GM19467 (cell line): ENCODE measurements around the gene RHOBTB3.

Source experiments
- ATAC-seq: cut with Tn5 transposase; IDR thresholded peaks from one replicate; pipeline ENCODE4 v1.9.1; 2021; ENCODE audit warnings: mild to moderate bottlenecking, moderate library complexity; ENCODE audit not compliant: unreplicated experiment

The RHOBTB3 gene

GRCh38 chr5:95730011-95730700 is 980 bp upstream of the RHOBTB3 start:
- no peak for ATAC-seq

- ATAC-seq, result peak; percentile 20
Measured at GRCh38 chr5:95731571-95732554, 727 bp downstream of the RHOBTB3 start.

GRCh38 chr5:95733107-95733665 is 2.0 kb downstream of the RHOBTB3 start:
- ATAC-seq, result no peak

GRCh38 chr5:95734187-95734586 is 3.1 kb downstream of the RHOBTB3 start:
- no peak for ATAC-seq

DNA sequence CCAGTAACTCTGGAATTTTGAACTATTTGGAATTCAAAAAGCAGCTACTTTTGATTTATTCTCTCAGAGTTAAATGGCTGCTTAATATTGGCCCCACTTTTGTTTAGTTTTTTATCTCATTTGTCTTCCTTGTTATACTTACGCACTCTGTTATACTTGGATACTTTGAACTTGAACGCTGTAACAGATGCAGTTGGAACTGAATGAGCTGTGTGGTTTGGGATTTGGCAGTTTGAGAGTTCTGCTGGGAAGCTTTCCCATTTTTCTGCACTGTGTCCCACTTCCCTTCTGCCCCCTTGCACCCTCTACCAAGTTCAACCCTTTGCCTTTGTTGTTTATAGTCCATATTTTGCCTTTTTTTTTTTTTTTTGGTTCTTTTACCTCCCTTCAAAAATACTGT is 3.8 kb downstream of the RHOBTB3 start:
- no peak for ATAC-seq

GRCh38 chr5:95735406-95735805 is 4.3 kb downstream of the RHOBTB3 start:
- ATAC-seq, result no peak

GRCh38 chr5:95738072-95738471 is 6.9 kb downstream of the RHOBTB3 start:
- ATAC-seq, result no peak

DNA sequence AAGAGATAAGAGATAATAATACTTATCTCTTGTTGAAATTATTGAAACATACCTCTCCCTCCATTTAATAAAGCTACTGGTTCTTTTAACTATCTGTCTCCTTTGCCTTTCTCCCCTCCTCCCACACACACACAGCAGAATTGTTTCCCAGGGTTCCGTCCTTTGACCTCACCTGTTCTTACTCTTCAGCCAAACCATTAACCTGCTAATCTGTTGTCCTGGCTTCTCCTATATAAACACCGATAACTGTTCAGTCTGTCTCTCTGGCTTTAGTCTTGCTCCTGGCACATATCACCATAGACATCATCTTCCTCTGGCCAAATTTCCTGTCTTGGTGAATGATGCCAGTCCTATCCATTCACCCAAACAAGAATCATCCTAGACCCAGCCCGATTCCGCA is 7.7 kb downstream of the RHOBTB3 start:
- no peak for ATAC-seq

DNA sequence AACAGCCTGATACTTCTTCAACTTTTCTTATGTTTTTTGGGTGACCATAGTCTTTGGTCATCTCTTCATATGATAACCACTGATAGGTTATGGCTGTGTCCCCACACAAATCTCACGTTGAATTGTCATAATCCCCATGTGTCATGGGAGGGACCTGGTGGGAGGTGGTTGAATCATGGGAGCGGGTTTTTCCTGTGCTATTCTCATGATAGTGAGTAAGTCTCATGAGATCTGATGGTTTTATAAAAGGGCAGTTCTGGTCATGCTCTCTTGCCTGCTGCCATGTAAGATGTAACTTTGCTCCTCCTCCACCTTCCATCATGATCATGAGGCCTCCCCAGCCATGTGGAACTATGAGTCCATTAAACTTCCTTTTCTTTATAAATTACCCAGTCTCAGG is 8.7 kb downstream of the RHOBTB3 start:
- no peak for ATAC-seq

GRCh38 chr5:95741458-95741857 is 10.3 kb downstream of the RHOBTB3 start:
- ATAC-seq, result no peak

- no peak for ATAC-seq
Measured at GRCh38 chr5:95743232-95743631, 12.1 kb downstream of the RHOBTB3 start.

GRCh38 chr5:95743877-95744276 is 12.7 kb downstream of the RHOBTB3 start:
- no peak for ATAC-seq

- no peak for ATAC-seq
Measured at GRCh38 chr5:95746194-95746593, 15.1 kb downstream of the RHOBTB3 start.

- ATAC-seq, result no peak
Measured at GRCh38 chr5:95746722-95747679, 15.9 kb downstream of the RHOBTB3 start.

- no peak for ATAC-seq
Measured at GRCh38 chr5:95748133-95748532, 17.0 kb downstream of the RHOBTB3 start.

DNA sequence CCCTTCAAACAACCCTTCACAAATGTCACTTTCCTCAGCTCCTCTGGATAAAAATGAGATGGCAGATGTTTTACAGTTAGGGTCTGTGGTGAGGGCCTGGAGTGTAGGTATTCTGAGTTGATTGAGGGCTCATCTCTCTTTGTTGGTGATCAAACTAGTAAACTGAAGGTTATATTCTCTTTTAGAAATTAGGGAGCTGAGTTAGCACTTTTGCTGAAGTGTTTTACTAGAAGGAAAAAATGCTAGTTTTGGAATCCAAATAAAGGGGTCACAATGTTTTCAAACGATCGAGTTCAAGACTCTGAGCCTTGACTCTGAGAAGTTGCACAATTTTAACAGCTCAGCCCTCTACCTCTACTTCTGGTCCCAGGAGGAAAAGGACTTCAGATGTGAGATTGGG is 23.4 kb downstream of the RHOBTB3 start:
- no peak for ATAC-seq

DNA sequence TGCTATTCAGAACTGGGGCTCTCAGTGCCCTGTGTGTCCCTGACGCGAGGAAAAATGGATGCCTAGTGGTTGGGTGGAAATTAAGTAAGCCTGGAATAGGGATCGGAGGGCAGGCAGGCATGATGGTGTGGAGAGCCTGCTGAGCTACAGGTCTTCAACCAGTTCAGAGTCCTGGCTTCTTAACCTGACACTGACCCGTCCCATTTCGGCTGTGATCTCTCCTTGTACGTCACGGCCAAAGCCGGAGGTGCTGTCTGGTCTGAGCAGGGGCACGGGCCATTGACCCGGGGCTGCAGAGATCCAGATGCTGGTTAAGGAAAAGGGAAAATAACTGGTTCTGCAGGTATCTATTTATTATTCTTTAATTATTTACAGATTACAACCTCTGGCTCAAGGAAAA is 27.9 kb downstream of the RHOBTB3 start:
- ATAC-seq, result no peak

DNA sequence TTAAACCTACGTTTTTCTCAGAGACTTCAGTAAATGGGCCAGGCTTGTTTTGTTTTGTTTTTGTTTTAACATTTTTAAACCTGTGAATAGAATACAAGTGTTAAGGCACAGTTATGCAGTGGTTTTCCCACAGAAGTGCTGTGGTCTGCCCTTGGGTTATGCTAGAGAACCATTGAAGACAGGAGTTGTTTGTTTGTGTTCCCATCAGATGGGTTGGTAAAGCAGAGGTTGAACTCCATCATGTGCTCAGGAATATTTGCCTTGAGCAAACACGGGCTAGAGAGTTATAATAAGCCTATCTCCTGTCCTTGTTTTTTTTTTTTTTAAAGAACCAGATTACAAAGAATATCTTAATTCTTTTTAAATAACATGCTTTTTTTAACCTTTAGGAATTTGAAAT is 28.5 kb downstream of the RHOBTB3 start:
- ATAC-seq, result no peak

DNA sequence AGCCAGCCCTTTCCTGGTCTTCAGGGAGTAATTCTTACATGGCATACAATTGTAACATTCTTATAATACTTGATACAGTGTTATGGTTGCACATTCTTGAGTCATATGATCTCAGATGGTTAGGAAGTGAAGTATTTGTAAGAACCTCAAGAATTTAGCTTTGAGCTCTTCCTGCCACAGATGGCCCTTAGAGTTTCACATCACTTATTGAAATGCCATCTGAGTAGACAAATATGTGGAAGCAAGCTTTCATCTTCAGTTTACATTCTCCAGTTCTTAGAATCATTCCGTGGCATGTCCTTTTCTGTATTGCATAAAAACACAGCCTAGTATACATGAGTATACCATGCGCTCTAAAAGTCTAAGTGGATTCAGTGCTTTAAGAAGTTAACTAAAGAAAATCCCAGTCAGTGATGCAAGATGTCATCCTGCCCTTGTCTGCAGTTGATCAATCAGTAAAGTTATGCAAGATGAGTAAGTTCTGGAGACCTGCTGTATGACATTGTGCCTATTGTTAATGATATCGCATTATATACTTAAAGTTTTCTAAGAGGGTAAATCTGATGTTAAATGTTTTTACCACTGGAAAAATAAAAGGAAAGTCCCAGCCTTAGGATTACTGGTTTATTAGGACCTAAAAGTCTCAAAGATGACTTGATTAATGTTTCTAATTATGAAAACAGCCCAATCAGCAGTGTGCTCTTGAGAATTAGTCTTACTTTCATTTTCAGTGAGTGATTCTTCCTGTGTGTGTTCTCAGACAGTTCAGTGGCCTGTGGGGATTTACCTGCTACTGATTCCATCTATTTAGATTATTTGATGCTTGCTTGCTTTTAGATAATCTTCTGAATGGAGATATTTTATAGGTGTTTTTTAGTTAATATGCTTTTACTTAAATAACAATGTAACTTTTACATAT is 29.4 kb downstream of the RHOBTB3 start:
- peak; percentile 87 for ATAC-seq
